ENCODE measurements around the gene CD163L1. TPM values are rescaled to one million over a fixed set of nuclear protein-coding genes. Genes with fewer than 3 reads are reported as not detected.

CD163L1 gene
- total RNA-seq, 5 donors from 2014 or later (not counting 1 experiment from before 2014, with no cell fraction given) = not detected

DNA sequence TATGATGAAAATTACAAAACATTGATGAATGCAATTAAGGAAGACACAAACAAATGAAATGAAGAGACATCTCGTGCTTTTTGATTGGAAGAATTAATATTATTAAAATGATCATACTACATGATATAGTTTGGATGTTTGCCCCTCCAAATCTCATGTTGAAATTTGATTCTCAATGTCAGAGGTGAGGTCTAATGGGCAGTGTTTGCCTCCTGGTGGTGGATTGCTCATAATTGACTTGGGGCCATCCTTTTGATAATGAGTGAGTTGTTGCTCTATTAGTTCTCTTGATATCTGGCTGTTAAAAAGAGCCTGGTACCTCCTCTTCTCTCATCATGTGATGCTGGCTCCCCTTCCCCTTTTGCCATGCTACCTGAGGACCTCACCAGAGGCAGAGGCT lies 56.7 kb downstream of the CD163L1 start:
- Histone ChIP-seq H3K9me3 (peaks cover 5% of the 10 kb centered on the region), H3K27ac (ENCODE audit: low read length) (no peak overlapping the region), H3K27me3 (replicated peaks in 1 of 2; ENCODE audit: control insufficient read depth in 2 of 2, extremely low read depth in 1 of 2, insufficient read depth in 2 of 2, low read length in 1 of 2) (peaks cover 0 to 11% of the 10 kb centered on the region in 2 experiments), H3K4me3 (ENCODE audit: control insufficient read depth in 1 of 2, extremely low read depth in 1 of 2, low read length in 1 of 2) (no peak overlapping the region), H3K4me1 (ENCODE audit: control insufficient read depth in 1 of 2, extremely low read depth in 1 of 2, insufficient read depth in 2 of 2, low read length in 2 of 2) (no peaks in the 10 kb centered on the region), H3K36me3 (ENCODE audit: control insufficient read depth in 2 of 2, extremely low read depth in 1 of 2, insufficient read depth in 1 of 2, low read length in 1 of 2) (no peaks in the 10 kb centered on the region)
- DNase-seq = peak in 1 of 35 experiments; percentile 8
- H3K4me1 Mint-ChIP-seq = no peaks in the 10 kb centered on the region
- WGBS (ENCODE audit: insufficient coverage) = no CpG with 5 or more reads among the region's 1 CpG
- ATAC-seq (replicated peaks in 1 of 4) = no peak
- H3K4me3 Mint-ChIP-seq = no peak overlapping the region
- peaks cover 11 to 13% of the 10 kb centered on the region in 2 donors for H3K27me3 Mint-ChIP-seq
- peaks cover 8 to 20% (median 13%) of the 10 kb centered on the region in 3 donors for H3K9me3 Mint-ChIP-seq
- POLR2A ChIA-PET = no interaction called here
- CTCF ChIA-PET = no interaction called here
- H3K27ac Mint-ChIP-seq = no peak overlapping the region
- H3K36me3 Mint-ChIP-seq = no peaks in the 10 kb centered on the region

DNA sequence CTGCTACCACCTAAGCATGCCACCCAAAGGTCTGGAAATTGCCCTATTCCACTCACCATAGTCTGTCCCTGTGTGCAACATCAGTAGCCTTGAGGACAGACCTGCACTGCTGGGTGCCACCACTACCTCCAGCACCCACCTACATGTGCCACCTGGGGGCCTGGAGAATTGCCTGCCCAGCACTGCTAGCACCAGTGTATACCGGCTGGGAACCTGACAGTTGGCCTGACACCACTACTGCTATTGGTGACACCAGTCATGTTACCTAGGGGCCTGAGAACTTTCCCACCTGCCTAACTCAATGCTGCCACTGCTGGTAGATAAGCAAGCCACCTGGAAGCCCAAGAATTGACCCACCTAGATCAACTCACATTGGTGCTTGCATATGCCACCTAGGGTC lies 60.8 kb downstream of the CD163L1 start:
- ChIA-PET CTCF (no interaction called here), POLR2A (no interaction called here)
- 90% methylated on average over 1 of the region's 1 CpG for WGBS (ENCODE audit: insufficient coverage)
- ATAC-seq (replicated peaks in 1 of 4) (no peak), DNase-seq (no peak)
- Mint-ChIP-seq H3K36me3 (no peaks in the 10 kb centered on the region), H3K9me3 (peaks cover 8 to 20% (median 17%) of the 10 kb centered on the region in 3 donors), H3K4me1 (no peaks in the 10 kb centered on the region), H3K27me3 (peaks cover 19 to 23% of the 10 kb centered on the region in 2 donors), H3K27ac (no peak overlapping the region), H3K4me3 (no peak overlapping the region)
- H3K36me3 ChIP-seq (ENCODE audit: control insufficient read depth in 2 of 2, extremely low read depth in 1 of 2, insufficient read depth in 1 of 2, low read length in 1 of 2) = no peaks in the 10 kb centered on the region
- no peaks in the 10 kb centered on the region for H3K4me1 ChIP-seq (ENCODE audit: control insufficient read depth in 1 of 2, extremely low read depth in 1 of 2, insufficient read depth in 2 of 2, low read length in 2 of 2)
- peaks cover 5% of the 10 kb centered on the region for H3K9me3 ChIP-seq
- H3K27me3 ChIP-seq (replicated peaks in 1 of 2; ENCODE audit: control insufficient read depth in 2 of 2, extremely low read depth in 1 of 2, insufficient read depth in 2 of 2, low read length in 1 of 2) = peaks cover 0 to 11% of the 10 kb centered on the region in 2 experiments
- H3K27ac ChIP-seq (ENCODE audit: low read length) = no peak overlapping the region
- no peak overlapping the region for H3K4me3 ChIP-seq (ENCODE audit: control insufficient read depth in 1 of 2, extremely low read depth in 1 of 2, low read length in 1 of 2)

DNA sequence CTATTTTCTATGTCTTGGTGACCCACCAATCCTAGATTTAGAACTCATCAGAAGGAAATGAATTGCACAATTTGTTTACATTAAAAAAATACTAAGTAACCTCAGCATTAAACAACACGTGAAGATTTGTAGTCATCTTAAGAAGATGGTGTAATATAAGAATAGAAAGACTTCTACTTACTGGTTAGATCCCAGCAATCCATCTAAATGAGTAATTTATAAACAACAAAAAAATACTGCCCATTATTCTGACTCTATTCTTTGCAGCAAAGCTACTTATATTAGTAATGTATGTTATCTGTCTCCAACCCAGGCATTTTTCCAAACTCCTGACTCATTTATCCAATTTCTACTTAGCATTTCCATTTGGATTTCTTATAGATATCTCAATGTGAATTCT lies 67.8 kb downstream of the CD163L1 start:
- Histone ChIP-seq H3K9me3 (no peaks in the 10 kb centered on the region), H3K4me3 (ENCODE audit: control insufficient read depth in 1 of 2, extremely low read depth in 1 of 2, low read length in 1 of 2) (no peak overlapping the region), H3K4me1 (ENCODE audit: control insufficient read depth in 1 of 2, extremely low read depth in 1 of 2, insufficient read depth in 2 of 2, low read length in 2 of 2) (no peaks in the 10 kb centered on the region), H3K36me3 (ENCODE audit: control insufficient read depth in 2 of 2, extremely low read depth in 1 of 2, insufficient read depth in 1 of 2, low read length in 1 of 2) (no peaks in the 10 kb centered on the region), H3K27me3 (replicated peaks in 1 of 2; ENCODE audit: control insufficient read depth in 2 of 2, extremely low read depth in 1 of 2, insufficient read depth in 2 of 2, low read length in 1 of 2) (peaks cover 0 to 11% of the 10 kb centered on the region in 2 experiments), H3K27ac (ENCODE audit: low read length) (no peak overlapping the region)
- ChIA-PET POLR2A (no interaction called here), CTCF (no interaction called here)
- Mint-ChIP-seq H3K27me3 (peaks cover 5 to 22% of the 10 kb centered on the region in 2 donors), H3K9me3 (no peaks in the 10 kb centered on the region), H3K27ac (no peak overlapping the region), H3K4me1 (no peaks in the 10 kb centered on the region), H3K4me3 (no peak overlapping the region), H3K36me3 (no peaks in the 10 kb centered on the region)
- ATAC-seq (replicated peaks in 1 of 4) = no peak
- DNase-seq = no peak
- no CpG with 5 or more reads among the region's 1 CpG for WGBS (ENCODE audit: insufficient coverage)

DNA sequence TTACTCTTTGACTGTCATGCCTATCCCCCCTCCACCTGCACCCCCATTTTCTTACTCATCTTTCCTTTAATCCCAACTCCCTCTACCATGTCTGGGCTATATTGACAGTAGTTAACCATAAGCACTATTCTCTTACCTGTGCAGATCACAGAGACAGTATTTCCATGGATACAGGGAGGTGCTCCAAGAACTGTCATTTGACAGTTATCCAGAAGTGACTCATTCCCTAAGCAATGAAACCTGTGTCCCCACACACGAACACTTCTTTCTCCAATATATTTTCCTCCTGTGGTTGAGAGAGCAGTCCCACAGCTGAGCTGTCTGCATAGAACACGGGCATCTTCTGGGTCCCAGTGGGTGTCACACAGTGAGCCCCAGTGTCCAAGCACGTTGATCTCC lies 68.8 kb downstream of the CD163L1 start:
- 87% methylated on average over 2 of the region's 3 CpGs for WGBS (ENCODE audit: insufficient coverage)
- H3K9me3 ChIP-seq = no peaks in the 10 kb centered on the region
- ChIA-PET POLR2A (no interaction called here), CTCF (no interaction called here)
- Mint-ChIP-seq H3K36me3 (no peaks in the 10 kb centered on the region), H3K9me3 (peaks cover 0 to 8% (median 0%) of the 10 kb centered on the region in 3 donors), H3K27me3 (peaks cover 8 to 21% of the 10 kb centered on the region in 2 donors), H3K4me3 (no peak overlapping the region), H3K27ac (no peak overlapping the region), H3K4me1 (no peaks in the 10 kb centered on the region)
- DNase-seq (no peak), ATAC-seq (replicated peaks in 1 of 4) (no peak)
- H3K4me1 ChIP-seq (ENCODE audit: control insufficient read depth in 1 of 2, extremely low read depth in 1 of 2, insufficient read depth in 2 of 2, low read length in 2 of 2) = no peaks in the 10 kb centered on the region
- H3K27ac ChIP-seq (ENCODE audit: low read length) = no peak overlapping the region
- no peak overlapping the region for H3K4me3 ChIP-seq (ENCODE audit: control insufficient read depth in 1 of 2, extremely low read depth in 1 of 2, low read length in 1 of 2)
- H3K27me3 ChIP-seq (replicated peaks in 1 of 2; ENCODE audit: control insufficient read depth in 2 of 2, extremely low read depth in 1 of 2, insufficient read depth in 2 of 2, low read length in 1 of 2) = peaks cover 0 to 11% of the 10 kb centered on the region in 2 experiments
- no peaks in the 10 kb centered on the region for H3K36me3 ChIP-seq (ENCODE audit: control insufficient read depth in 2 of 2, extremely low read depth in 1 of 2, insufficient read depth in 1 of 2, low read length in 1 of 2)

DNA sequence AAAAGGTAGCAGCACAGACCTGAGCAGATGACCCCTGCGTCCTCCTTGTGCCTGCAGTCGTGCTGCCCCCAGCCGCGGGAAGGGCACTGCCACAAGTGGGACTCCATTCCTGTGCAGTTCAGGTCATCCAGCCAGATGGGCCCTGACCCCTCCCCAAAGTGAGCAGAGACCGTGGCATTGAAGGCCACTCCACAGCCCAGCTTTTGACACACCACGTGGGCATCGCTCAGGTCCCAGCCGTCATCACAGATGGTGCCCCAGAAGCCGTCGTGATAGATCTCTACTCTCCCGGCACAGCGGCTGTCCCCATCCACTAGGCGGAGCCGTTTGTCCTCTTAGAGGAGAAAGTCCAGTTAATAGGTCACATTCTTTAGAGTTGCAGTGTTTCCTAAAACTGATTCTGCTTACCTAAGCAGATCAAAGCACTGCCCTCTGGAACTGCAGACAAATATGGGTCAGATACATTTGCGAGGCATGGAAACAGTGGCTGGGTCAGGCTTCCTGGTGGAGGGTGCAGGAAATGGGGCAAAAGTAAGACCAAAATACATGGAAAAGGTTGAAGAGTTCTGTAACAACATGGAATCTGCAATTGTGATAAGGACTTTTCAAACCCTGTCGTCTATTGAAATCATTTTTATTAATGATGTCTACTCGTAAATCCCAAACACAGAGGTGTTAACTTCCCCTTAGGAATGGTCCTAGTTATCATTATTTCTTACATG lies 69.4 kb downstream of the CD163L1 start:
- WGBS (ENCODE audit: insufficient coverage) = 57% methylated on average over 11 of the region's 17 CpGs
- POLR2A ChIA-PET = no interaction called here
- CTCF ChIA-PET = no interaction called here
- H3K27ac ChIP-seq (ENCODE audit: low read length) = no peak overlapping the region
- H3K4me1 ChIP-seq (ENCODE audit: control insufficient read depth in 1 of 2, extremely low read depth in 1 of 2, insufficient read depth in 2 of 2, low read length in 2 of 2) = no peaks in the 10 kb centered on the region
- H3K27me3 ChIP-seq (replicated peaks in 1 of 2; ENCODE audit: control insufficient read depth in 2 of 2, extremely low read depth in 1 of 2, insufficient read depth in 2 of 2, low read length in 1 of 2) = peaks cover 0 to 11% of the 10 kb centered on the region in 2 experiments
- ATAC-seq (replicated peaks in 1 of 4) = no peak
- H3K9me3 ChIP-seq = no peaks in the 10 kb centered on the region
- H3K4me3 ChIP-seq (ENCODE audit: control insufficient read depth in 1 of 2, extremely low read depth in 1 of 2, low read length in 1 of 2) = no peak overlapping the region
- Mint-ChIP-seq H3K36me3 (no peaks in the 10 kb centered on the region), H3K4me1 (no peaks in the 10 kb centered on the region), H3K27me3 (peaks cover 13 to 20% of the 10 kb centered on the region in 2 donors), H3K27ac (no peak overlapping the region), H3K4me3 (no peak overlapping the region), H3K9me3 (peaks cover 0 to 8% (median 0%) of the 10 kb centered on the region in 3 donors)
- DNase-seq = peak in 5 of 35 experiments; percentile 2 to 9 (median 6)
- no peaks in the 10 kb centered on the region for H3K36me3 ChIP-seq (ENCODE audit: control insufficient read depth in 2 of 2, extremely low read depth in 1 of 2, insufficient read depth in 1 of 2, low read length in 1 of 2)

DNA sequence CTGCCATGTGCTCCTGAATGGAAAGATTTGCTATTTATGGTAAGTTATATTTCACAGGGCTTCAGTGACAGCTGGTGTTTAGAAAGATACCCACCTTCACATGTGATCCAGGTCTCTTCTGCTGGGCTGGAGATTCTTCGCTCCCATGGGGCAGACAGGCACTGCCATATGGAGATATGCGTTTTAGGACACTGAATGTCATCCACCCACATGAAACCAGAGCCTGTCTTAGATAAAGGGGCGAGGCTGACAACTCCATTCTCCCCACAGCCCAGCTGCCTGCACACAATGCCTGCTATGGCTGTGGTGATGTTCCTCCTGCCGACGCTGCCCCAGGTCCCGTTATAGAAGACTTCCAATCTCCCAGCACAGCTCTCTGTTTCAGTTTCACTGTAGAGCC lies 70.7 kb downstream of the CD163L1 start:
- Histone ChIP-seq H3K27me3 (replicated peaks in 1 of 2; ENCODE audit: control insufficient read depth in 2 of 2, extremely low read depth in 1 of 2, insufficient read depth in 2 of 2, low read length in 1 of 2) (peaks cover 0 to 15% of the 10 kb centered on the region in 2 experiments), H3K4me1 (ENCODE audit: control insufficient read depth in 1 of 2, extremely low read depth in 1 of 2, insufficient read depth in 2 of 2, low read length in 2 of 2) (no peaks in the 10 kb centered on the region), H3K36me3 (ENCODE audit: control insufficient read depth in 2 of 2, extremely low read depth in 1 of 2, insufficient read depth in 1 of 2, low read length in 1 of 2) (no peaks in the 10 kb centered on the region), H3K4me3 (ENCODE audit: control insufficient read depth in 1 of 2, extremely low read depth in 1 of 2, low read length in 1 of 2) (no peak overlapping the region), H3K9me3 (no peaks in the 10 kb centered on the region), H3K27ac (ENCODE audit: low read length) (no peak overlapping the region)
- Mint-ChIP-seq H3K4me1 (no peaks in the 10 kb centered on the region), H3K27ac (no peak overlapping the region), H3K36me3 (no peaks in the 10 kb centered on the region), H3K4me3 (no peak overlapping the region), H3K27me3 (peaks cover 17 to 21% of the 10 kb centered on the region in 2 donors), H3K9me3 (peaks cover 0 to 8% (median 0%) of the 10 kb centered on the region in 3 donors)
- ATAC-seq (replicated peaks in 1 of 4) (no peak), DNase-seq (no peak)
- 79% methylated on average over 3 of the region's 6 CpGs for WGBS (ENCODE audit: insufficient coverage)
- POLR2A ChIA-PET = no interaction called here
- CTCF ChIA-PET = no interaction called here
